ENCODE results near the gene UVRAG.
A peak's percentile ranks its signal among the peaks of the same experiment; 100 is the strongest.

UVRAG gene

DNA sequence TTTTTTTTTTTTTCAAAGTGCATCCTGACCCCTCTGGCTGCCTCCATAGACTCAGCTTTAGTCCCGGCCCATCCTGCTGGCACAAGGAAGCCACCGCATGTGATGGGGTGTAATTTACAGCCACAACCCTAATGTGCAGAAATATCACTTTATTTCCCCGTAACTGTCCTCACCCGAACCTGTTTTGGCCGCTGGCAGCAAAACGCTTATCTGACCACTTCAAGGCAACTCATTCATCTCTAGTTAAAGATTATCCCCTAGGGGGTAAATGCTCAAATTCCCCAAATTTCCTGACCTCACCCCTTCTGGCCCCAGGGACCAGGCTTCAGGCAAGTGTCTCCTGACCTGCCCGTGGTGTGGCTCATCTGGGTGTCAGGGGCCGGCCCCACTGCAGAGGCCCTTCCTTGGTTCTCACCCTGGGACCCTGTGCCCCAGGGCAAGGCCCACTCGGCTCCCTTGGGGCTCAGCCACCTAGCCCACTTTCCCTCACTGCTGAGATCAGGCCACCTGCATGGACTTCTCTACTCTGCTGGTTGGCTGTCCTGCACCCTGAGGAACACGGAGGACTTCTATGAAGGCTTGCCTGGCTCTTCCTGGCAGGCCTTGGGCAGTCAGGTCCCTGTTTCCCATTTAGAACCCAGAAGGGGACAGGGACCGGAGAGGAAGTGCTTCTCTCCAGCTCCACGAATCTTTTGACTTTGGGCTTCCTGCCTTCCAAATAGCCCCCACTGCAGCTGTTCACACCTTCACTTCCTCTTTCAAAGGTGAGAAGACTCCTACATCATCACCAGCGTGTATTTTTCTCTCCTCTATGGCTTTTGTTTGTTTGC is 337.9 kb downstream of the UVRAG start:
- peak in 1 of 4 experiments; percentile 4 for DNase-seq

DNA sequence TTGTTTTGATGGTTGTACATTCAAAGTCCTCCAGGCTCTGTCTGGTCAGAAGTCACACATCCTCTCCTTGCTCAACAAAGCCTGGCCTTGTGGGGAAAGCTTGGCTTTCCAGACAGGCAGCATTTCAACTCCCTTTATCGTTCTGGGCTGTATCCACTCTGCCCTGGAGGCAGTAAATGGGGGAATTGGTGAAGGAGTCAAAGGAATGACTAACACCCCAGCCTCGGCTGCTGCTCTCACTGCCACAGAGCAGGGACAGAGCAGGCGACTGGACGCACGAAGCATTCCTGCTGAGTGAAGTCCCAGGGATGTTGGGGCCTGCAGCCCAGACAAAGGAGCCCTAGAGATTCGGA is 338.5 kb downstream of the UVRAG start:
- no peak for DNase-seq

DNA sequence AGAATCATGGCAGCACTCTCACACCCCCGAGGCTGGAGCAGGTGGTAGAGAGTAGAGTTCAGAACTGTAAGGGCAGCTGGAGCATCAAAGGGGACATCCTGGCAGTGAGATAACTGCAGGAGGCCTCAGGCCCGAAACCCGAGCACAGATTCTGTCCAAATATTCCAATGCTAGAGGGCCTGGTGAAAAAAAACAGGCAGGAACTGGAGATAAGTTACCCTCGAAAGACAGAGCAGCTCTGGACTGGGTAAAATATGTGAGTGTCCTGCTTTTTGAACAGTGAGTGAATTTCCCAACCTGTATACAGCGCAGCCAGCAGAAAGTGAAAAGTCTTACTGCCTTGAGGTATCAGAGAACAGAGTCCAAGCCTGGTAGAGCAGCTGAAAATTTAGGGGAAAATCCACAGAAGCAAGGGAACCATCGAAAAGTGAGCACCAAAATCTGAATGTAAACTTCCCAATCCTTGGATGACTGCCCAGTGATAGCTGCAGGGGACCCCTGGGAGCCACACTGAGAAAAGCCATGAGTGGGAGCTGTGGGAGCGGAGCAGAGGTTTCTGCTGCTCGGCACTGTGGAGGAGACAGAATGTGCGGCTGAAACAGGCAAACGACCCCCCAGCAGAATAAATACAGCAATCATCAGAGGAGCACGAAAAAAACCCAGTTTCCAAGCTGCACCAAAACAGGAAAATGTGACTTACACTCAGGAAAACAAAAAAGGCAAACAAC is 340.7 kb downstream of the UVRAG start:
- DNase-seq, result no peak

DNA sequence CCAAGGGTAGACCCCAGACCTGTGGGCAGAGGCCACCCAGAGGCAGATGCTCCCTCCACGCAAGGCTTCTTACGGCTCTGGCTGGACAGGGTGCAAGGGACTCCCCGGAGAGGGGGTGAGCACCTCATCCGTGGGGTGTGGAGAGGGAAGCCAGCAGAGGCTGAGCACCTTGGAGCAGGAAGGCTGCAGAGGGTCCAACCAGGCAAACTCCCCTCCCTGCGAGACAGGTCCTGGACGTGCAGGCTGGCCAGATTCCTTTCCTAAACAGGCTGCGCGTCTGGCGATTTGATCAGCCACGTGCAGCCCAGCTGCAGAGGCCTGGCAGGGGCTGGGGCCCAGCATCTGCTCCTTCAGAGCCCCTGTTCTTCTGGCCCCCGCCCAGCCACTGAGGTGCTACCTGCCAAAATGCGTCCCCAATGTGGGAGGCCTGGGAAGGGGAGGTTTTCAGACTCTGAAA is 342.0 kb downstream of the UVRAG start:
- no peak for DNase-seq

DNA sequence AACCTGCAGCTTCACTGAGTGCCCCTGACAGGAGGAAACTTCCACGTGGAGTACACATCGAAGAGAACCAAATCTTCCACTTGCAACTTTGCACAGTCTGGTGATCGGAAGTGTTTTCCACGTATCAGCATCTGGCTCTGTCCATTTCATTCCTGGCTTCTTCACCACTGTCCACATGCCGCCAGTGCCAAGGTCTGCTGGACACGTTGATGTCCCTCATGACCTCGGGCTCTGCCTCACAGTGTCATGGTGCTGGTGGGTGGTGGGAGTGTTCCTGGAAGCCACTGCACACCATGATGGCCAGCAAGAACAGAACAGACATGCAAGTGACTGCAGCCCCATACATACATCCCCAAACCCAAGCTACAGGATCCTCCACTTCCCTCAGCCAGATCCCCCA is 342.9 kb downstream of the UVRAG start:
- DNase-seq, result no peak

DNA sequence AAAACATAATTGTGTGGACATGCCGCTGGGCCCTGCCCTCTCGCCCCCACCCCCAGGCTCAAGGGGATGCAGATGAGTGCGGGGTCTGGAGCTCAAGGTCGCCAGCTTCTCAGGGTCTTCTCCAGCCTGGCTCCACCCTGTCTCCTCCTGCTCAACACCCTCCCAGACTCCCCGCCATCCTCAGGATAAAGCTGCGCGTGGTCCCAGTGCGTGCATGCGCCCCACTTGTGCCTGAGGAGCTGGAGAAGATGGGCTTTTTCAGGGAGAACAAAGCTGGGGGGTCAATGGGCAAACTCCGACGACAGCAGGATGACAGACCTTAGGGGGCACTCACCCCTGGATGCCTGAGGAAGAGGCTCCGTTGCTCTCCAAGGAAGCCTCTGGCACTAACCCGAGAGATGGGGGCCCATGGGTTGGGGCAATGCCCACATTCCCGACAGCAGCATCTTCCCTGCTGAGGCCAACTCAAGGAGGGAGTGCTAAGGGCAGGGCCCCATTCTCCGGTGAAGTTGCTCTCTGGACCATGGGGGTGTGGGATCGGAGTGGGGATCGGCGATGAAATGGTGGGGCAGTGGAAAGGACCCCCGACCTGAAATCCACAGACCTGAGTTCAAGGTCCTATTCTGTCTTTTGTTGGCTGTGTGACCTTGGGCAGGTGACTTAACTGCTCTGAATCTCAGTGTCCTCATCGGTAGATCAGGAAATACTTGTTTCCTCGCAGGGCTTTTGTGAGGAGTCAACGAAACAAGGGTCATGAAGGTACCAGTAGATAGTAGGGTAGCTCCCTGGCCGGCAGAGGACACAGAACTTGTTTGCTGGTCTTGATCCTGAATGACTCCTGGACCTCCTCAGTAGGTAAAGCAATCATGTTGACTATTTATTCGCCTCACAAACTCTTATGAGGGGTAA is 343.6 kb downstream of the UVRAG start:
- DNase-seq, result no peak

DNA sequence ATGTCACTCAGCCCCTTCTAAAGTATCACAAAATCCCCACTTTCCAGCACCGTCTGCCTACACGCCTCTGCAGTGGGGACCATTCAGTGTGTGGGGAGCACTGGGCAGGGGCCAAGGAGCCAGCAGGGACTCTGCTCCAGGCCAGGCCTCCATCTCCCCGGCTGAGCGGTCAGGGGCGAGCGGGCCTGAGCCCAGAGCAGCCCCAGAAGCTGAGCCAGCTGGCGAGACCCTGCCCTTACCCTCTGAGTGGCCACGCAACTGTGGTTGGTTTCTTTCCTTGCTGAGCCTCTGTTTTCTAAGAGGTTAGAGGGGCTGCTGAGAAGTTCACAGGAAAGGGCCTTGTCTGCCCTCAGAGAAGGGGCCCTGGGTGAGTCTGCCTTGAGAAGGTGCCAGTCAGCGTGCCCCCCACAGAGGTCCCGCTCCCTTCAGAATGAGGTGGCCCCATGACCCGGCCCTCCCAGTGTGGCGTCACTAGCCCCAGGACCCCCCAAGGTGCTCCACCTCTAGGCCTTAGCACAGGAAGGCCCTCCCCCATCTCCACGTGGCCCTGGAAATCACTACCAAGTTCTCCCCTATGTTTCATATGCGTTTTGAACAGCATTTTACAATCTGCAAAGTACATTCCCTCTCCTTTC is 344.4 kb downstream of the UVRAG start:
- DNase-seq, result no peak

DNA sequence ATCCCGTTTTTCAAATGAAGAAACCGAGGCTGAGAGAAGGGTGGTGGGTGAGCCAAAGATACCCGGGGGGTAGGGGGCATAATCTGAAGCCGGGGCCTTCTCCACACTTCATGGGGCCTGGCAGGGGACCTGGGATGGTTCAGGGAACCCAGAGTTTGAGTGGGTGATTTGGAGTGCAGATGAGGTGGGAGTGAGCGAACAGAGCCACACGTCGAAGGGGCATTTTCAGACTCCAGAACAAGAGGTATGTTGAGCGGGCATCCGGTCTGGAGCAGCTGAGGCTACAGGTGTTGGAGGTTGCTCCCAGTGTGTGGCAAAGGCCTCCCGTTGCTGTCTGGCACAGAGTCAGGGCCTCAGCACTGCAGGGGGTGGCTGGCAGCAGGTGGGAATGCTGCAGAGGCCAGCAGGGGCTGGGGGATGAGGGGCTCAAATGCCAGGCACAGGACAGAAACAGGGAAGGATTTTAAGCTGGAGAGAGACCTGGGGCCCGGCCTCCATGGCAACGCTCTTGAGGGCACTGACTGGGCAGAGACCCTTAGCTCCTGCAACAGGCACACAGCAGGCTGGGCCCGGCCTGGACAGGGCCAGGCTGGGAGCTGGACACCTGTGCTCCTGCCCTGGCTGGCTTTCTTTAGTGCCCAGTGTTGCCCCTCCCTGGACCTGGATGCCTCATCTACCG is 345.1 kb downstream of the UVRAG start:
- DNase-seq, result no peak

DNA sequence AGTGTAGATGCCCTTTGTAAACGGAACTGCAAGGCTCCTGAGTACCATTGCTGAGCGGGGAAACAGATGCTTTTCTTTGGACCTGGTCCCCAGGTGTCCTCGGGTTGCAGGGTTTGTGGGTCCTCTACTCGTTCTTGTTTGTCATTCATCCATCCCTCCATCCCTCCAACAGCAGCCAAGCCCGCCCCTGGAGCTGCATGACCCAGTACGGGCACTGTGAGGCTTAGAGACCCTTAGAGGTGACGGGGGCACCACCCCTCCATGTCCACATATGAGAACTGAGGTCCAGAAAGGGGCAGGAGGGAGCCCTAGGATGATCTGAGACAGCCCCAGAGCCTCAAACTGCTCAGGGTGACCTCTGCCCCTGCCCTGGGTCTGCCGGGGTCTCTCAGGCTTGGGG is 345.8 kb downstream of the UVRAG start:
- DNase-seq, result no peak

DNA sequence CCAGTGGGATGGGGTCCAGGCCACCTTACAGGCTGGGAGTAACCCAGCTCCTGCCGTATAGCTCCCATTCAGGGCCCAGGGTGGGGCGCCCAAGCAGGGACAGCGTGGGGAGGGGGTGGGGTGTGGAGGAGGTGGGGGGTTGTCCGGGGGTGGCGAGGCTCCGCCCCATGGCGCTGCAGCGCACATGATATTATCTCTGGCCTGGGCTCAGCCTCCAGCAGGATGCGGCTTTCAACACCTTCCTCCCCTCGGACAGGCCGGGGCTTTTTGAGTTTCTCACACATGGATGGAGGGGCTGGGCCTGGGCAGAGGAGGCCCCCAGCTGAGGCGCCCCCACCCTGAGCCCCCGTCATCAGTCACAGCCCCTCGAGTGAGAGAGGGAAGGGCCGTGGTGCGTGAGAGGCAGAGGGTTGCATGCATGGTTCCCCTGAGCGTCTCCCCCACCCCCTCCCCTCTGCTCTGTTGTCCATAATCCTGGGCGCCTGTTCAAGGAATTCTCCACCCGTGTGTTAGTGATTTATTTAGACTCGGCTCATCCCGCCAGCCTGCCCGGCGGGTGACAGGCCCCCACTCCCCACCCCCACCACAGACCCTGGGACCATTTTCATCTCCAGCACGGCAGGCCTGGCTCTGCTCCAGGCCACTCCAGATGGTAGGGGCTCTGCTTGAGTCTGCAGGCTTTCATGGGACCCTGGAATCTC is 346.4 kb downstream of the UVRAG start:
- no peak for DNase-seq

DNA sequence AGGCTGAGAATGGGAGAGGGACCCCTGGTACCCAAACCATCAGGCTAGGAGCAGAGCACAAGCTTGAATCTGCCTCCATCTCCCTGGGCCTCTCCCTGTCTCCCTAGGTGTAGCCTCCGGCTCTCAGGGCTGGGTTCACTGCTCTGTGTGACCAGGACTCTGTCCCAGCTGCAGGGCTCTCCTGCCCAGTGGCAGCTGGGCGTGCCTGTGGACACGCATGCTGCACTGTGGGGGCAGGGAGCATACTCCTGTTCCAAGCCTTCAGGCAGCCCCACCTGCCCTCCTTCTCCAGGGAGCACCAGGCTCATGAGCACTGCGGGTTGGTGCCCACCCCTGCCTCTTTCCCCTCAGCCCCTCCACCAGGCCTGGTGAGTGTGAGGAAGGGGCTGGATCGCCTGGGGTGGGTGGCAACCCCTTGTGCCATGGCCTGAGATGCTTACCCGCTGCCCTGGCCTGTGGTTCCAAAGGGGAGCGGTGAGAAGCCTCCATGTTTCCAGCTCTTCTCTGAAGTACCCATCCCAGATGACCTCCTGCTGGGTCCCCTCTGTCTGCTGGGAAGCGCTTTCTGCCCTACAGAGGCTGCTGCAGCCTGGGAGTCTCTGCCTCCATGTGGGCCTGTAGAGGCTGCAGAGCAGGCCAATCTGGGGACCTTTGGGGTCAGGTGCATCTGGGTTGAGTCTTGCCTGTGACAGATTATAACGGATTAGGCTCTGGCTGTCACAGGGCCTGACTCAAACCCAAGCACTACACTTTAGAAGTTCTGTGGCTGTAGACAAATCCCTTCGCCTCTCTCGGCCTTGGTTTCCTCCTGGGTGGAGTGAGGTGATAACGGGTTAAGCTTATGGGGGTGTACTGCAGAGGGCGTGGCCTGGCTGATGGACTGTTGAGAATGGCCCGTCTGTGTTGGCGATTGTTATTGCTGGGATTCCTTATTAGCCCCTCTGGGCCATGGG is 347.6 kb downstream of the UVRAG start:
- no peak for DNase-seq

DNA sequence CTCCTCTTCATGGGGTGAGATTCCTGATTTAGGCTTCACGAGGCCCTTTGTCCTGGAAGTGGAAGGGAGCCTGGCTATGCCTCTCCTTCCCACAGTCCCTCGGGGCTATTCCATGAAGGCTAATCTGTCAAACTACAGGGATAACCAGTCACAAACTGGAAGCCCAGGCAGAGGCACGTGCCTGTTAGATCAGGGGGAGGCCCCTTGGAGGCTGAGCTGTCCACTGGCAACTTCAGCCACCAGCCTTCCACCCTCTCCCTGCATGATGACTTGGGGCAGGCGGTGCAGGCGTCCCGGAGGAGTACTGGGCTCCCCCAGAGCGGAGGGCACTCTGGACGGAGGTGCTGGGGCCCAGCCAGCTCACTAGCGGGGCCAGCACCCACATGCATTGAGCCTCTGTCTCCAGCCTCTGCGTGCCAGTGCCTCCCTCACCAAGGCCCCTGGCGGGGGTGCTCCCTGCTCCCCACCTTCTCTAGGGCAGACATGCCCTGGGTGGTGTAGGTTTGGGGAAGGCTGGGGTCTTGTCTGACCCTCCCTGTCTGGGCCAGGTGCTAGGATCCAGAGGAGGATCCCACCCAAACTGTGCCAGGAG is 348.4 kb downstream of the UVRAG start:
- DNase-seq, result no peak

DNA sequence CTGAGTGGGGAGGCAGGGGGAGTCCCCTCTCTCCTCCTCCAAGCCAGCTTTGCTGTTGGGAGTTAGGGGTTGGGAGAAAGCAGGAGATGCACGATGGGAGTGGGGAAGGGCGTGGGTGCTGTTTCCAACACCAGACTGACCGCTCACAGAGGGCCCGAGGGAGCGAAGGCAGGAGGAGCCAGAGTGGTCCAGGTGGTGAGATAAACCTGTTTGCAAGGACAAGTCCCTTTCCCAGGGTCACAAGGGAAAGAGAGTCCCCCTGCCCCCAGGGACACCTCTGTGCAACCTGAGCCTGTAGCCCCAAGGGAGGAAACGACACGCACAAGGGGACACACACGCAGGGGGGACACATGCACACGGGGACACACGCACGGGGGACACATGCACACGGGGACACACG is 349.1 kb downstream of the UVRAG start:
- no peak for DNase-seq

DNA sequence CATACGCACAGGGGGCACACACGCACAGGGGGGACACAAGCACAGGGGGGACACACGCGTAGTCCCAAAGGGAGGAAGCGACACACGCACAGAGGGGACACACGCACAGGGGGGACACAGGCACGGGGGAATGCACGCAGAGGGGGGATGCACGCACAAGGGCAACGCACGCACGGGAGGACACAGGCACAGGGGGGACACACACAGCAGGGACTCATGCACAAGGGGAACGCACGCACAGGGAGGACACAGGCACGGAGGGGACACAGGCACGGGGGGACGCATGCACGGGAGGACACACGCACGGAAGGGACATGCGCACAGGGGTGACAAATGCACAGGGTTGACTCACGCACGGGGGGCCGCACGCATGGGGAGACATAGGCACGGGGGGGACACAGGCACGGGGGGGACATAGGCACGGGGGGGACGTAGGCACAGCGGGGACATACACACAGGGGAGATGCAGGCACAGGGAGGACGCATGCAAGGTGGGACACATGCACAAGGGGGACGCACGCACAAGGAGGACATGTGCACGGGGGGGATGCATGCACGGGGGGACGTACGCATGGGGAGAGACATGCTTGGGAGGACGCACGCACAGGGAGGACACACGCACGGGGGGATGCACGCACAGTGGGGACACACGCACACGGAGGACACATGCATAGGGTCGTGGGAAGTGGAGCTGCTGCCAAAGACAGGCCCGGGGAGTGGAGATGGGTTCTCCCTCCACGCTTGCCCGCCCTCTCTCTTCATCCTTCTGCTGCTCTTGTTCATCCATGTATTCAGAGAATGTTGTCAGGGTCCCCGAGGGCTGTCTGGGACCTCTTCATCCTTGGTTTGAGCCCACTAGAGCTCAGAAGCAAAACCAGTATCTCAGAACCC is 350.1 kb downstream of the UVRAG start:
- DNase-seq, result no peak

DNA sequence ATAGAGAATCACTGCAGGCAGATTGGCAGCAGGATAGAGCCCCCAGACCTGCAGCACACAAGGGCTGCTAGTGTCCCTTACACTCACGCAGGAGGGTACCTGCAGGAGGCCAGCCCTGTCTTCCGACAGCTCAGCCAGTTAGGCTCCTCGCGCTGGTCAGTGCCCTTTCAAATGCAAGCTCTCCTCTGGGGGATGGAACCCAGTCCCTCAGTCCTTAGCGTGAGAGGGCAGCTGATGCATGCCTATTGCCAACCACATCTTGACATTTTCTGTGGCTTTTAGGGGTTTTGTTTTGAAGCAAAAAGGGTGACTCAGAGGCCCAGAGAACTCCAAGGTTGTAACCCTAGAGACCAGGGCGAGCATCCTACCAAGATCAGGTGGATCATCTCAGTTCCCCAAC is 351.3 kb downstream of the UVRAG start:
- no peak for DNase-seq

DNA sequence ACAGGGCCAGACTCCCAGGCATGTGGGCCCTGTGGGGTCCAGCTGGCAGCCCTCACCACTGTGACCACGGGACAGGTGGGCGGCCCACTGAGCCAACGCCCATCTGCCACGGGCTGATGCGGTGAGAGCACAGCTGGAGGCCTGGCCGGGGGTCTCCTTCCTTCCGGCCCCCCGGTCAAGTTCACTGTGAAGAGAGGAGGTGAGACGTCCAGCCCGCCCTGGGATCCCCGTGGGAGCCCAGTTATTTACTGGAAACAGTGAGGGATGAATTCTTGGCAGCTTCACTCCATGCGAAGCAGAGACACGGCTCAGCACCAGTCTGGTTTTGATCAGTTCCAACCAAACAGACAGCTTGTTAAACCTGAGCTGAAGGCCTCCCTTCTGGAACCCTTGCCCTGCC is 352.6 kb downstream of the UVRAG start:
- no peak for DNase-seq

DNA sequence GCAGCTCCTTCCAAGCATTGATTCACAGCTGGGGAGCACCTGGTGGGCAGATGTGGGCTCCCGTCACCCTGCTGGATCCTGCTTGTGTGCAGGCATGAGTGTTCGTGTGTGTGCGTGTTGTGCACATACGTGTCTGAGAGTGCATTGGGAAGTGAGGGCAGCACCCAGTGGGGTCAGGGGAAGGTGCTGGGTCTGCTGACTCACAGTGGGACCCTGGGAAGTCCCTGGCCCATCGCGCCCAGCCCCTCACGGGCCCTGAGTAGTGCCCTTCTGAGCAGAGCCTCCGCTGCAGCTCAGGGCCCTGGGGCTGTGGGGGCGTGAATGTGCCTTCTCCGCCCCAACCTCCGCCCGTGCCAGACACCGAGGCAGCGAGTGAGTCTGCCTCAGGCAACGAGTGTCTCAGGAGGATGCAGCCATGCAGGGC is 354.5 kb downstream of the UVRAG start:
- no peak for DNase-seq

DNA sequence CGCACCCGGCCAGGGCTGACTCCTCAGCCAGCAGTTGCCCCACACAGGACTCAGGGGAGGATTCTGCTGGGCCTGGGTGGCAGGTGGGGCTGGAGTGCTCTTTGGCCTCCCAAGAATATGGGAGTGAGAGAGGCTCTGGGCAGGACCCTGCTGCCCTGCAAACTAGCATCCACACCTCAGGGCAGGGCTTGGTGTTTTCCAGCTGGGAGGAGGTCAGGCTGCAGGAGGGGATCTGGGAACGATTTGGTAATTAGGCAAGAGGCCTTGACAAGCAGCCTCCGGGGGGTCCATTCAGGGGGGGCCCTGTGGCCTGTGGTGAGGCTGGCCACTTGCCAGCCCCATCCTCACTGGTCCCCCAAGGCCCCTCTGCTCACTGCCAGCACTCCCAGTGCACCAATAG is 355.5 kb downstream of the UVRAG start:
- DNase-seq, result no peak

DNA sequence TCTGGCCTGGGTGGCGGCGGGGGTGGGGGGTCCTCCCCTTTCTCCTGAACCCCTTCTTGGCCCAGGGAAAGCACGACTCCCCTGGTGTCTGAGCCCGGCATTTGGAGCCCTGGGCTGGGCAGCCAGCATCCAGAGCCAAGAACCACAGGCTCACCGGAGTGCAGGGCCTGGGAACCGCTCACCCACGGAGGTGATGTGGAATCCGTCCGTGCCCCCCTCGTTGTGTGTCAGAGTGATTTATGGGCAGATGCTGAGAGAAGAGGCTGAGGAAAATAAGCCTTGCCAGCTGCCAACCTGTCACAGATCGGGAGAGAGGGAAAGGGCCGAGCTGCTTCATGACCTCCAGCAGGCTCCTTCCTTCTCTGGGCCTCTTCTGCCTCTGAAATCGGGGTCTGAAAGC is 357.6 kb downstream of the UVRAG start:
- DNase-seq, result no peak

Measured in suppressor macrophage (primary cell).